Adrenal gland (tissue), 12 donors: ENCODE results near the gene TMEM132D. TPM values are rescaled to one million over a fixed set of nuclear protein-coding genes. Genes with fewer than 3 reads are reported as not detected.

Experiments used
- DNase-seq, 7 donors: peaks; one replicate each; pipeline ENCODE4 v3.0.0-alpha.2; 2019 to 2020
- H3K27ac ChIP-seq, 5 donors: fragments of 200-600 bp; sonication (generic) in 4 of 5; 1 replicate in 3 of 5; 2 replicates in 2 of 5; pipeline versions ENCODE4 v1.5.1 to v1.8.0; 2016 to 2020; ENCODE audit warnings: mild to moderate bottlenecking in 1 of 5
- H3K27me3 ChIP-seq: fragments of 200-600 bp; 2 replicates; pipeline ENCODE4 v1.8.0; 2021
- H3K36me3 ChIP-seq, 2 donors: fragments of 200-600 bp; replicated peaks in 1 of 2; 1 replicate in 1 of 2; 2 replicates in 1 of 2; pipeline versions ENCODE4 v1.5.1 to v1.8.0; 2018 to 2022
- H3K4me1 ChIP-seq, 2 donors: fragments of 200-600 bp; replicated peaks in 1 of 2; 1 replicate in 1 of 2; 2 replicates in 1 of 2; pipeline versions ENCODE4 v1.5.1 to v1.8.0; 2018 to 2021
- H3K4me3 ChIP-seq, 4 donors: fragments of 200-600 bp; sonication (generic) in 3 of 4; one replicate each; pipeline ENCODE4 v1.5.1; 2016 to 2018
- H3K9me3 ChIP-seq, 3 donors: fragments of 200-600 bp; sonication (generic) in 1 of 3; replicated peaks in 1 of 3; 1 replicate in 2 of 3; 2 replicates in 1 of 3; pipeline versions ENCODE4 v1.5.1 to v1.8.0; 2016 to 2021
- POLR2A ChIP-seq, 2 donors: fragments of 450-650 bp; IDR thresholded peaks; one replicate each; pipeline ENCODE4 v1.6.1; 2017; ENCODE audit warnings: antibody characterized with exemption in 2 of 2, mild to moderate bottlenecking in 2 of 2, moderate library complexity in 1 of 2
- WGBS, 4 donors: extraction: QIAGEN DNeasy Blood & Tissue Kit in 2 of 4; methylation state at CpG; one replicate each; pipeline versions ENCODE4 v1.1.5 to v1.1.7; 2013 to 2017; 5-methylcytosine and 5-hydroxymethylcytosine counted together
- intact Hi-C, 2 donors: fragments of 100-400 bp; cut with DNase I; formaldehyde crosslinking; loops; one replicate each; pipeline versions ENCODE4 v1.14.1 to v1.15.0; 2022 to 2023
- polyA plus RNA-seq, 3 donors: library from polyadenylated mRNA; stranded (reverse); fragments of 200-250 nt in 2 of 3; fragments of 350-450 nt in 1 of 3; fragmentation: Illumina TruSeq in 1 of 3; extraction: RNeasy Lipid Tissue Mini Kit (QIAGEN cat#74804) in 1 of 3; gene quantifications; one replicate each; pipeline ENCODE4 v1.2.3, GENCODE V29; 2013 to 2014
- total RNA-seq, 9 donors: library from RNA; depleted of rRNA in 4 of 9; stranded (reverse); fragments of >200 nt in 4 of 9; fragments of 120-200 nt in 1 of 9; fragmentation: NEBNext Ultra II Directional in 1 of 9; extraction: Animal tissue kit (Norgen Biotek cat#: 25700) in 1 of 9; gene quantifications; one replicate each; pipeline versions ENCODE4 v1.1.0 to v1.2.4, GENCODE V29; 2013 to 2023
- TF ChIP-seq, protein P1 (sequence below), 6 experiments: fragments of 450-650 bp in 4 of 6; fragments of 200-600 bp in 2 of 6; sonication (generic) in 1 of 6; IDR thresholded peaks; 1 replicate in 5 of 6; 2 replicates in 1 of 6; pipeline versions ENCODE4 v1.5.1 to v1.8.0; 2016 to 2021; ENCODE audit warnings: antibody characterized with exemption in 6 of 6, mild to moderate bottlenecking in 2 of 6, moderate library complexity in 1 of 6
- donor health status: healthy with polysubstance abuse.
- donor health status: Bipolar disorder and iron deficiency.
- donor health status: DM: yes; HTN: yes; CAD: no.
- donor health status: DM: no; HTN: no; CAD: no.
- donor health status: DM: no; HTN: no; CAD: no.
- donor health status: DM: yes; HTN: yes; CAD: no.

Gene TMEM132D
- total and polyA plus RNA-seq, 12 donors: 0.03 to 0.83 (median 0.35) TPM; not detected in 8

DNA sequence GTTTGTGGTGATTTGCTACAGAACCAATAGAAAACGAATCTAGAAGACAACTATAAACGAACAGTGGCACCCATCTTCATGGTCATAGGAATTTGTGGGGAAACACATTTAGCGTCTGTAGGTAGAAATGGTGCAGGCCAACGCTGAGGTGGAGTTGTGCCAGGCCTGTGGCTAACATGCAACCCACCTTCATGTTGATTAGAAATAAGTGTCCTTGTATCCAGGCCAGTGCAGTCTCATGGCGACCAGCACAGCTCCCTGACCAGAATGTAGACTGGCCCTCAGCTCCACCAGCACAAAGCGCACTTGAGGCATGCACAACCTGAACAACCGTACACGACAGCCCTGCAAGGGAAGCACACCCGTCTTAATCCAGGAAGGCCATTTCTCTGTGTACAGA, 187.0 kb downstream of the TMEM132D start:
- Histone ChIP-seq H3K27me3 (no peaks in the 10 kb centered on the region), H3K27ac (no peak overlapping the region), H3K4me3 (no peak overlapping the region), H3K36me3 (no peaks in the 10 kb centered on the region), H3K4me1 (no peaks in the 10 kb centered on the region), H3K9me3 (no peaks in the 10 kb centered on the region)
- WGBS, 4 donors: 81 to 86% (median 82%) methylated on average over 9 of the region's 9 CpGs
- intact Hi-C loops: no loop called here
- no peak for TF ChIP-seq POLR2A (IDR thresholded peaks at IDR 0.05)
- TF ChIP-seq, protein P1, sequence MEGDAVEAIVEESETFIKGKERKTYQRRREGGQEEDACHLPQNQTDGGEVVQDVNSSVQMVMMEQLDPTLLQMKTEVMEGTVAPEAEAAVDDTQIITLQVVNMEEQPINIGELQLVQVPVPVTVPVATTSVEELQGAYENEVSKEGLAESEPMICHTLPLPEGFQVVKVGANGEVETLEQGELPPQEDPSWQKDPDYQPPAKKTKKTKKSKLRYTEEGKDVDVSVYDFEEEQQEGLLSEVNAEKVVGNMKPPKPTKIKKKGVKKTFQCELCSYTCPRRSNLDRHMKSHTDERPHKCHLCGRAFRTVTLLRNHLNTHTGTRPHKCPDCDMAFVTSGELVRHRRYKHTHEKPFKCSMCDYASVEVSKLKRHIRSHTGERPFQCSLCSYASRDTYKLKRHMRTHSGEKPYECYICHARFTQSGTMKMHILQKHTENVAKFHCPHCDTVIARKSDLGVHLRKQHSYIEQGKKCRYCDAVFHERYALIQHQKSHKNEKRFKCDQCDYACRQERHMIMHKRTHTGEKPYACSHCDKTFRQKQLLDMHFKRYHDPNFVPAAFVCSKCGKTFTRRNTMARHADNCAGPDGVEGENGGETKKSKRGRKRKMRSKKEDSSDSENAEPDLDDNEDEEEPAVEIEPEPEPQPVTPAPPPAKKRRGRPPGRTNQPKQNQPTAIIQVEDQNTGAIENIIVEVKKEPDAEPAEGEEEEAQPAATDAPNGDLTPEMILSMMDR (IDR thresholded peaks at IDR 0.05): no peak
- no peak for DNase-seq

DNA sequence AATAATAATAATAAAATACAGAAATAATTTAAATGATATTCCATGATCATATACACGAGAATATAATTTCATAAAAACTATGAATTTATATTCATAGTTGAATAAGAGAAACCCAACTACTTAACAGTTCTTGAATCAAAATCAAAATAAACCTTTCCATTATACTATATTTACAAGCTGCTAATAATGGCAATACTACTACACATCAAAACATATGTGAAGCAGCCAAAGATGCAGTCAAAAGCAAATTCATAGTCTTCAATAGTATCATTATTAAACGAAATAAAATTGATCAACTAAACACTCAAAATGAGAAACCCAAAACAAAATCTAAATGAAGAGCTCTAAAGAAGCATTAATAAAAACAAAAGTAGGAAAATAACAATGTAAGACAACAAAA, 197.1 kb downstream of the TMEM132D start:
- Histone ChIP-seq H3K4me1 (no peaks in the 10 kb centered on the region), H3K9me3 (peaks cover 0 to 11% (median 7%) of the 10 kb centered on the region in 3 donors), H3K27ac (no peak overlapping the region), H3K27me3 (no peaks in the 10 kb centered on the region), H3K4me3 (no peak overlapping the region), H3K36me3 (no peaks in the 10 kb centered on the region)
- TF ChIP-seq, protein P1 (IDR thresholded peaks at IDR 0.05): no peak
- 68 to 80% (median 74%) methylated on average over 2 of the region's 2 CpGs for WGBS, 4 donors
- DNase-seq: no peak
- intact Hi-C loops: no loop called here

DNA sequence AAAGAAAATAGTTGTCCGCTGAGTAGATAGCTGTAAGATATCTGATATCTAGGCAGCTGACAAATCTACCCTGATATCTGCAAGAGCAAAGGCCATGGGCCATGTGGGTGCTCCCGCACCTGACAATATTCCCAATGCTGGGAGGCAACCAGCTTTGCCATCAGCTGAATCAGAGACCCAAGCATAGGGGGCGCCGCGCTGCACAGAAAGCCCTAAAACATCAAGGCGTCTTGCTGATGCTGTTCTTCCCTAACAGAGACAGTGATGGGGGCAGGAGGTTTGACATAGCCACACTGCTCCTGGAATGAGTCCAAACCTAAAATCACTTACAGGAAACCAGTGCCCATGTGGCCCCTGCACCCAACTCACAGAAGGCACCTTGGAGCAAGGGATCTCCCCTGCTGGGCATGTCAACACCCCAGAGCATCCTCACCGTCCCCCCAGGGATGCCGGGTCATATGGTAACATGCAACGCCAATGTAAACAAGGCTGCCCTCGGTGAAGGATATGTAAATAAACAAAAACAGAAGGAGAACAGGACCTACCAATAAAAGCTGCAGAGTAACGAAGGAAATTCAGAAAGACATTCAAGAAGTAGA, 199.5 kb downstream of the TMEM132D start:
- H3K4me3 ChIP-seq: no peak overlapping the region
- 47 to 75% (median 57%) methylated on average over 10 to 11 of the region's 11 CpGs for WGBS, 4 donors
- no peak for DNase-seq

DNA sequence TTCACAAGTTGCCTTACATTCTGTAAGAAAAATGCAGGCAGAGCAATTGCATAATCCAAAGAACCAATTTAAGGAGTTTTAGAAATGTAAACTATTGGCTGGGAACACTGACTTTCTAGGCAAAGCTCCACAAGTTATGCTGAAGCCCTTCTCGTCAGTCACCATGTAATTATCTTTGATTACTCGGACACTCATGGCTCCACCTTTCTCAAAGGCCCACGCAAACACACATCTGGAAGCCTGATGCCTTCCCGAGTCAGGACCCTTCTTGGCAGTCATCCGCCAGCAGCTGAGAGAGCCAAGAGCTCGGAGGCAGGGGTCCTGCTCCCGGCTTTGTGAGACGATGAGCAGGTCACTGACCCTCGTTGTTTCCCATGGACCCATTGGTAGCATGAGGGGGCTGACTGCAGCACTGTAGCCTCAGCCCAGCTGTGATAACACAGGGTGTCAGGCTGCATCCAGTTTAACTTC, 202.2 kb downstream of the TMEM132D start:
- Histone ChIP-seq H3K36me3 (no peaks in the 10 kb centered on the region), H3K27ac (no peak overlapping the region), H3K9me3 (peaks cover 0 to 11% (median 0%) of the 10 kb centered on the region in 3 donors), H3K4me3 (no peak overlapping the region), H3K27me3 (no peaks in the 10 kb centered on the region), H3K4me1 (no peaks in the 10 kb centered on the region)
- intact Hi-C loops: no loop called here
- TF ChIP-seq, protein P1 (IDR thresholded peaks at IDR 0.05): no peak
- no peak for TF ChIP-seq POLR2A (IDR thresholded peaks at IDR 0.05)
- WGBS, 4 donors: 60 to 80% (median 73%) methylated on average over 4 to 9 of the region's 9 CpGs
- no peak for DNase-seq

More for the DNA sequence above, 199.5 kb downstream of the TMEM132D start:
- peaks cover 0 to 11% (median 7%) of the 10 kb centered on the region in 3 donors for H3K9me3 ChIP-seq
- no peak for TF ChIP-seq POLR2A (IDR thresholded peaks at IDR 0.05)
- TF ChIP-seq, protein P1 (IDR thresholded peaks at IDR 0.05): no peak
- no peaks in the 10 kb centered on the region for H3K36me3 ChIP-seq
- no peak overlapping the region for H3K27ac ChIP-seq
- intact Hi-C loops: no loop called here
- no peaks in the 10 kb centered on the region for H3K4me1 ChIP-seq
- H3K27me3 ChIP-seq: no peaks in the 10 kb centered on the region
